AG08395 (cell line): ENCODE data around the gene SLC27A3.
A peak's percentile ranks its signal among the peaks of the same experiment; 100 is the strongest.
"Not testable (repeated sequence)": the region's sequence is repeated elsewhere in the genome, so short reads cannot be mapped to it uniquely, and the experiment has no call there.

Experiments
- DNase-seq: peaks from one replicate; pipeline ENCODE4 v3.0.0; 2012; ENCODE audit warnings: mixed read lengths, low spot score

The SLC27A3 gene

GRCh38 chr1:153780551-153780950, 5.3 kb downstream of the SLC27A3 start:
- DNase-seq: no peak

DNA sequence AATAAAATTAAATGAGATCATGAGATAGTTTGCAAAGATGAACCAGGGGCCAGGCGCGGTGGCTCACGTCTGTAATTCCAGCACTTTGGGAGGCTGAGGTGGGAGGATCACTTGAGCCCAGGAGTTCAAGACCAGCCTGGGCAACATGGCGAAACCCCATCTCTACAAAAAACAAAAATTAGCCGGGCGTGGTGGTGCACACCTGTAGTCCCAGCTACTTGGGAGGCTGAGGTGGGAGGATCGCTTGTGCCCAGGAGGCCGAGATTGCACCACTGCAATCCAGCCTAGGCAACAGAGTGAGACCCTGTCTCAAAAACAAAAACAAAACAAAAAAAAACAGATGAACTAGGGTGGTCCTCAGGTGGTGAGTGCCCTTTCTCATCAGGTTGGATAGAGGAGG, 7.4 kb downstream of the SLC27A3 start:
- DNase-seq: not testable (repeated sequence)

DNA sequence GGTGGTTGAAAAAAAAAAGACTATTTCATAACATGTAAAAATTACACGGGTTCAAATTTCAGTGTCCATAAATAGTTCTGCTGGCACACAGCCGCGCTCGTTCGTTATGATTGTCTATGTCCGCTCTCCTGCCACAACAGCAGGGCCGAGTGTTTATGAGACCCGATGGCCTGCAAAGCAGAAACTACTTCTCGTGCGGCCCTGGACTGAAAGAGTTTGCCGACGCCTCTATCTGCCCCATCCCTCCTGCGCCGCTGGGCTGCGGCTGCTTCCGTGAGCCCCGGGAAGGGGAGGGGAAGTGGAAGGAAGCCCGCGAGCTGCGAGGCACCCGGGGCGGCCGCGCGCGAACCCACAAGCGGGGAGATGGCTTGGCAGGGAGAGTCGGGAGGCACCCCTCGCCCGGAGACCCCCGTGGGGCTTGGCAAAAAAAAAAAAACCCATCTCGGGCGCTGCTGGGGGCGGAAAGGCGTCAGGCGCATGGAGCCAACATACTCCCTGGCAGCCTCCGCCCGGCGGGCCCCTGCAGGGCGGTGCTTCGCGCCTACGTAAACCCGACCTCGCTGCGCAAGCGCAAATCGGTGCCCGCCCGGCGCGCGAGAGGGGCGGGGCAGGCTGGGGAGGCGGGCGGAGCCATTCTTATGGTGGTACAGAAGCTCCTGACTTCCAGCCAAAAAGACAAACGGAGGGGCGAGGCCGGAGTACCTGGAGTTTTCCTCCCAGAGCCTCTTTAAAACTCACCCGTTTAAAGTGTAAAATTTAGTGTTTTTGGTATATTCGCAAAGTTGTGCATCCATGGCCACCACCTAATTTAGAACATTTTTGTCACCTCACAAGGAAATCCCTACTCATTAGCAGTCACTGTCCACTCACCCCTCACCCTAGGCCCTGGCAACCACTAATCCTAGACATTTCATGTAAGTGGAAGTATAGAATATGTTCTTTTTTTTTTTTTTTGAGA, 8.3 kb downstream of the SLC27A3 start:
- peak; percentile 99 for DNase-seq

DNA sequence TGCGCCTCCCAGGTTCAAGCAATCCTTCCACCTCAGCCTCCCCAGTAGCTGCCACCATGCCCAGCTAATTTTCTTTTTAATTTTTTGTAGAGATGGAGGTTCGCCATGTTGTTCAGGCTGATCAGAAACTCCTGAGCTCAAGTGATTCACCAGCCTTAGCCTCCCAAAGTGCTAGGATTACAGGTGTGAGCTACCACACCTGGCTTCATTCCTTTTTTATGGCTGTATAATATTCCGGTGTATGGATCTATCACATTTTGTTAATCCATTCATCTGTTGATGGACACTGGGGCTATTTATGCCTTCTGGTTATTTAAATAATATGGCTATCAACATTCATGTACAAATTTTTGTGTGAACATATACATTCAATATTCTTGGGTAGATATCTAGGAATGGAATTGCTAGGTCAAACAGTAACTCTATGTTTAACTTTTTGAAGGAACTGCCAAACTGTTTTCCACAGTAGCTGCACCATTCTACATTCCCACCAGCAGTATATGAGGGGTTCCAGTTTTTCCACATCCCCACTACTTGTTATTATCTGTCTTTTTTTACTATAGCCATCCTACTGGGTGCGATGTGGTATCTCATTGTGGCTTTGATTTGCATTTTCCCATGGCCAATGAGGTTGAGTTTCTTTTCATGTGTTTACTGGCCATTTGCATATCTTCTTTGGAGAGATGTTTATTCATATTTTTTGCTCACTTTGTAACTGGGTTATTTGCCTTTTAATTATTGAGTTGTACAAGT, 11.0 kb downstream of the SLC27A3 start:
- no peak for DNase-seq

DNA sequence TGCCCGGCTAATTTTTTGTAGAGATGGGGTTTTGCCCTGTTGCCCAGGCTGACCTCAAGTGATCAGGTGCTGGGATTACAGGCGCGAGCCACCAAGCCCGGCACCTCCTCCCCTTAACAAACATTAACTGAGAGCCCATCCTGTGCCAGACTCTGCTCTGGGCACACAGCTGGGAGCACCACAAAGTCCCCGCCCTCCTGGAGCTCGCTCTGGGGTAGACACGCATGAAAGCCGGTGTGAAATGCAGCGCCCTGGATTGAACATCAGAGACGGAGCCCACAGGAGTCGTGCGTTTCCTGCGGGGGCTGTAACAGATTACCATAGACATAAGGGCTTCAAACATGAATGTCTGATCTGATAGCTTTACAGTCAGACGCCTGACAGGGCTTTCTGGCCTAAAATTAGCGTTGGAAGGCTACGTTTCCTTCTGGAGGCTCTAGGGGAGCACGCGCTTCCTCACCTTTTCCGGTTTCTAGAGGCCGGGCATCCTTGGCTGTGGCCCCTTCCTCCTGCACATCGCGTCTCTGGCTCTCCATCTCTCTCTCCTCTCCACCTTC, 14.3 kb downstream of the SLC27A3 start:
- no peak for DNase-seq

DNA sequence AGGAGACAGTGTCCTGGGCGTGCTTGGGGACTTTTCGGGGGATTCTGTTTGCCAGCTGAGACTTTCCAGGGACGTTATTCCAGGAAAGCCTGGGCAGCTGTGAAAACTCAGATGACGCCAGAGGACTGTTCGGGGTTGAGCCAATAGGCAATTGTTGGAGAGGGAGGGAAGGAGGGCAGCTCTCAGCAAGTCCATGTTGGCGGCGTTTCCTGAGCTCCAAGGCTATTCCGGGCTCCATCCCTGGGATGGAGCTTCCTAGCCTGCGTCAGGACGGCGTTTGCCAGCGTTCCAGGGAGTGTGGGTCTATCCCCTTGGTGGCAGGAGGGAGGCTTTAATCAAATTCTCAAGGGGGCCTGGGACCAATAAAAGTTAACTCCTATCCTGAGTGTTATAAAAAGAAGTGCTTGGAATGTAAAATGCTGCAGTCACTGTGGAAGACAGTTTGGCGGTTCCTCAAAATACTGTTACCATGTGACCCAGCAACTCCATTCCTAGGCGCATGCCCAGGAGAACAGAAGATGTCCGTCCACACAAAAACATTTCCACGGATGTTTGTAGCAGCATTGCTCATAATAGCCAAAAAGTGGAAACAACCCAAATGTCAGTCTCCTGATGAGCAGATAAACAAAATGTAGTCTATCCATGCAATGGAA, 15.2 kb downstream of the SLC27A3 start:
- DNase-seq: peak; percentile 83

GRCh38 chr1:153790966-153791647, 15.9 kb downstream of the SLC27A3 start:
- DNase-seq: peak; percentile 87

GRCh38 chr1:153791648-153792253, 16.5 kb downstream of the SLC27A3 start:
- DNase-seq: peak; percentile 24

DNA sequence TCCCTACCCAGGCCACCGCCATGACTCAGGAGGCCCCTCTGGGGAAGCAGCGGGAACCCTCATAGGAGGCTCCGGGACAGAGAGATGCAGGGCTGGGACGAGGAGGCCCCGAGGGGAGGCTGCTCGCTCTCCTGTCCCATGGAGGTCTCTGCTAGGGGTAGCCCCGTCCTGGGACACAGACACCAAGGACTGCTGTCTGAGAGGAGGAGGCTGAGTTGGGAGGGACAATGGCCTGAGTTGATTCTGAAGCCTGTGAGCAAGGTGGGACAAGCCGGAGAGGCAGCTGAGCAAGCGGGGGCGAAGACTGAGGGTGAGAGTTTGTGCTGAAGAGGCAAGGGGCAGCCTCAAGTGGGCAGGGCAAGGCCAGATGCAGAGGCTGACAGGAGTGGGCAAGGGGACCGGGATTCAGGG, 17.4 kb downstream of the SLC27A3 start:
- DNase-seq: no peak

- DNase-seq: no peak
Observed at GRCh38 chr1:153793261-153793972, 18.2 kb downstream of the SLC27A3 start.

DNA sequence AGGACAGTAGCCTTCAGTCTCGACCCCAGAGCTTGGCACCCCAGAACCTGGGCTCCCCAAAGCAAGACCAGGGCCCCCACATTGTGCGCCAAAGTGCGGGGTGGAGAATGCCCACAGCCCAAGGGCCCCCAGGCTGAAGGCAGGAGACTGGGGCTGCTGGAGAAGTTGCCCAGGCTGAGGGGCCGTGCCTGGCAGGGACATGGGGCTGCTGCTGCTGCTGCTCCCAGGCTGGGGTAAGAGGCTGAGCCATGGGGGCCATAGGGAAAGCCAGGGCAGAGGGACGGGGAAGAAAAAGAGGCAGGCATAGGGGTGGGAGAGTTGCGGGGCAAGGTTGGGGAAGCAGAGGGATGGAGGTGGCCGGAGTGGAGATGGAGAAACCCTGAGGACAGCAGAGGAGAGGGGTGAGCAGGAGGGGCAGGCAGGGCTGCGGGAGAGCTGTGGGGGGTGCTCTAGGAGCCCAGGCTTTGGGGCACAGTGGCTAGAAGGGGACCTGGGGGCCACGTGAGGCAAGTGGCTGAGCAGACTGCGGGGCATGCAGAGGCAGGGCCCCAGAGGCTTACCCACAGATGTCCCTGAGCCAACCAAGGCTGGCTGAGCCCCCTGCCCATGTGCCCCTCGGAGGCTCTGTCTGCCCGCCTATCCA, 18.9 kb downstream of the SLC27A3 start:
- DNase-seq: no peak

GRCh38 chr1:153794624-153795329, 19.6 kb downstream of the SLC27A3 start:
- no peak for DNase-seq

- no peak for DNase-seq
Observed at GRCh38 chr1:153795330-153795837, 20.2 kb downstream of the SLC27A3 start.

DNA sequence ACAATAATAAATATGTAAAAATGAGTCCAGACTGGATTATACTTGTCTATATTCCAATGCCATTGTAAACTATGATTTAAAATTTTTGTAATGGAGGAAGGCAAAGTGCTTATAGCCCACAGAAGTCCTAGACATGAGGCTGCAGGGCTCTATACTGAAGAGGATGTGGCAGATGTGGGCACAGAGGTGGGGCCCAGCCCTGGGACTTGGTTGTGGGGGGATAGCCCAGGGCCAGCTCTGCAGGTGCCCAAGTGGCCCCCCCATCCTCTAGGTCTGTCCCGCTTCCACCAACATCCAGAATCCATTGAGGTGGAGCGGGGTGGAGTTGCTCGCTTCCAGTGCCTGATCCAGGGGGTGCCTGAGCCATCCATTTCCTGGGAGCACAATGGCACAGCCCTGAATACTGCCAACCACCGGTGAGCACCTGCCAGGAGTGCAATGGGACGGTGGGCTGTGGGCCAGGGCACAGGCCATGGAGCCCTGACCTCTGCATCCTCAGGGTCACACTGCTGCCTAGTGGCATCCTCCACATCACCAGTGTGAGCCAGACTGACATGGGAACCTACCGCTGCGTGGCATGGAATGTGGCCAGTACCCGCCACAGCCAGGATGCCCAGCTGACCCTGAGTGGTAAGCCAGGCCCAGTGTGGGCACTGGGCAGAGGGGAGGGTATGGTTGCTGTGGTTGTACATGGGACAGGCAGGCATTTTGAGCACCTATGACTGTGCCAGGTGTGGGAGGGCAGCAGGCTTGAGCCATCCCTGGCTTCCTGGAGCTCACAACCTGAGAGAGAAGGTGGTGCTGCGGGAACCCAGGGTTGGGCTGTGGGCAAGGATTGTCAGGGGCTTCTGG, 21.0 kb downstream of the SLC27A3 start:
- no peak for DNase-seq

- peak; percentile 74 for DNase-seq
Observed at GRCh38 chr1:153796786-153797659, 21.8 kb downstream of the SLC27A3 start.

- DNase-seq: no peak
Observed at GRCh38 chr1:153798468-153798780, 23.2 kb downstream of the SLC27A3 start.

- DNase-seq: no peak
Observed at GRCh38 chr1:153799016-153799415, 23.8 kb downstream of the SLC27A3 start.
